DOHH2 (cell line): Measurements from ENCODE around the gene RPL19.

Experiments used
- H3F3A ChIP-seq: fragments of 200-600 bp; sonication (generic), shearing (Covaris generic); 2 replicates; pipeline ENCODE4 v1.6.0; 2016; ENCODE audit warnings: antibody characterized with exemption, mild to moderate bottlenecking; ENCODE audit not compliant: control insufficient read depth, insufficient read depth
- H3K27ac ChIP-seq: fragments of 200-600 bp; sonication (generic); 2 replicates; pipeline ENCODE4 v1.5.1; 2014; ENCODE audit warnings: low read depth, mild to moderate bottlenecking, low read length, moderate library complexity
- H3K27me3 ChIP-seq: fragments of 200-600 bp; sonication (generic); 2 replicates; pipeline ENCODE4 v1.6.1; 2014; ENCODE audit warnings: mild to moderate bottlenecking, low read length, mixed read lengths; ENCODE audit not compliant: control insufficient read depth
- H3K36me3 ChIP-seq: fragments of 200-600 bp; sonication (generic); 2 replicates; pipeline ENCODE4 v1.6.1; 2014; ENCODE audit warnings: mild to moderate bottlenecking, low read length, moderate library complexity, mixed read lengths; ENCODE audit not compliant: control insufficient read depth
- H3K4me1 ChIP-seq: fragments of 200-600 bp; sonication (generic); 2 replicates; pipeline ENCODE4 v1.6.1; 2014; ENCODE audit warnings: mild to moderate bottlenecking, low read length, mixed read lengths; ENCODE audit not compliant: control insufficient read depth
- H3K4me2 ChIP-seq: fragments of 200-600 bp; sonication (generic); 2 replicates; pipeline ENCODE4 v1.6.0; 2014; ENCODE audit warnings: mild to moderate bottlenecking, low read length, moderate library complexity
- H3K4me3 ChIP-seq: fragments of 200-600 bp; sonication (generic); 2 replicates; pipeline ENCODE4 v1.5.1; 2014; ENCODE audit warnings: mild to moderate bottlenecking, low read length, mixed read lengths
- H3K79me2 ChIP-seq: fragments of 200-600 bp; sonication (generic); 2 replicates; pipeline ENCODE4 v1.6.1; 2014; ENCODE audit warnings: mild to moderate bottlenecking, low read length, mixed read lengths; ENCODE audit not compliant: control insufficient read depth
- H3K9me2 ChIP-seq: fragments of 200-600 bp; sonication (generic); replicated peaks from 2 replicates; pipeline ENCODE4 v1.6.1; 2014; ENCODE audit warnings: mild to moderate bottlenecking, low read length, mixed read lengths; ENCODE audit not compliant: control insufficient read depth
- H3K9me3 ChIP-seq: fragments of 200-600 bp; sonication (generic); 2 replicates; pipeline ENCODE4 v1.6.1; 2014; ENCODE audit warnings: antibody characterized with exemption, low read length, mixed read lengths; ENCODE audit not compliant: control insufficient read depth, insufficient read depth
- H4K20me1 ChIP-seq: fragments of 200-600 bp; sonication (generic); 2 replicates; pipeline ENCODE4 v1.6.0; 2014; ENCODE audit warnings: low read depth, mild to moderate bottlenecking, antibody characterized with exemption, low read length, moderate library complexity; ENCODE audit not compliant: control insufficient read depth, insufficient read depth
- EZH2phosphoT487 ChIP-seq: fragments of 200-600 bp; sonication (generic); IDR thresholded peaks from 2 replicates; pipeline ENCODE4 v1.6.1; 2017; ENCODE audit warnings: borderline replicate concordance, mild to moderate bottlenecking, antibody characterized with exemption, low read length, moderate library complexity, mixed read lengths
- TF ChIP-seq, protein P1 (sequence below): fragments of 200-600 bp; sonication (generic); IDR thresholded peaks from one replicate; pipeline ENCODE4 v1.5.1; 2014; ENCODE audit warnings: antibody characterized with exemption, mild to moderate bottlenecking, low read depth, low read length; ENCODE audit not compliant: poor library complexity, severe bottlenecking

Gene RPL19

DNA sequence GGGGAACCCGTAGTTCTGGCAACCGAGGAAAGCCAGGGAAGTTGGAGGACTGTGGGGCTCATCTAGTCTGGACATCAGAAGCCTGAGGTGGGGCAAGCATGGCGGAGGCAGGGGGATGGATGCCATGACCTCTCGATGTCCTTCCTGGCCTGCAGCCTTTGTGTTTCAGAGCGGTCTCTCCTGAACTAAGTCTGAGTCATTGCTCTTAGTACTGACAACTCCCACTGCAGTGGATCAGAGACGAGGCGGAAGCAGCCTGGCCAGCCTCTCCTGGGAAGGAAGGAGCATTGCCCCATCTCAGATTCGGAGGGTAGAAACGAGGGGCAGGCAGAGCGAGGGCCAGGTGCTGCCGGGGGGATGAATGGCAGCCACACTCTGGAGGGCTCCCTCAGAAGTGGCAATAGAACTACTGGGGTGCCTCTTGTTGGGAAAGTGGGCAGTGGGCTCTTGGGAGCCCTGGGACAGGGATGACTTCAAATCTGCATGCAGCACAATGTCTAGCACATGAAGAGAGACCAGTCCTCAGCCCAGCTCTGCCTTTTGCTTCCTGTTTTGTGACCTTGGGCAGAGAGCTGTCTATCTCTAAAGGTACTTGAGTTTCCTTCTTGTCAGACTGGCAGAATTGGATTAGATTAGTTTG lies 29.3 kb downstream of the RPL19 start:
- TF ChIP-seq, protein P1, sequence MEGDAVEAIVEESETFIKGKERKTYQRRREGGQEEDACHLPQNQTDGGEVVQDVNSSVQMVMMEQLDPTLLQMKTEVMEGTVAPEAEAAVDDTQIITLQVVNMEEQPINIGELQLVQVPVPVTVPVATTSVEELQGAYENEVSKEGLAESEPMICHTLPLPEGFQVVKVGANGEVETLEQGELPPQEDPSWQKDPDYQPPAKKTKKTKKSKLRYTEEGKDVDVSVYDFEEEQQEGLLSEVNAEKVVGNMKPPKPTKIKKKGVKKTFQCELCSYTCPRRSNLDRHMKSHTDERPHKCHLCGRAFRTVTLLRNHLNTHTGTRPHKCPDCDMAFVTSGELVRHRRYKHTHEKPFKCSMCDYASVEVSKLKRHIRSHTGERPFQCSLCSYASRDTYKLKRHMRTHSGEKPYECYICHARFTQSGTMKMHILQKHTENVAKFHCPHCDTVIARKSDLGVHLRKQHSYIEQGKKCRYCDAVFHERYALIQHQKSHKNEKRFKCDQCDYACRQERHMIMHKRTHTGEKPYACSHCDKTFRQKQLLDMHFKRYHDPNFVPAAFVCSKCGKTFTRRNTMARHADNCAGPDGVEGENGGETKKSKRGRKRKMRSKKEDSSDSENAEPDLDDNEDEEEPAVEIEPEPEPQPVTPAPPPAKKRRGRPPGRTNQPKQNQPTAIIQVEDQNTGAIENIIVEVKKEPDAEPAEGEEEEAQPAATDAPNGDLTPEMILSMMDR, result no peak
- no peak for TF ChIP-seq EZH2phosphoT487
- no peaks in the 10 kb centered on the region for H3K36me3 ChIP-seq
- peaks cover 8% of the 10 kb centered on the region for H3K27me3 ChIP-seq
- peaks cover 17% of the 10 kb centered on the region for H3K4me1 ChIP-seq
- H3K9me3 ChIP-seq, result no peaks in the 10 kb centered on the region
- H4K20me1 ChIP-seq, result no peaks in the 10 kb centered on the region
- H3K4me2 ChIP-seq, result no peak overlapping the region
- no peak overlapping the region for H3K4me3 ChIP-seq
- no peak overlapping the region for H3K27ac ChIP-seq
- H3K9me2 ChIP-seq, result no peaks in the 10 kb centered on the region
- H3F3A ChIP-seq, result no peaks in the 10 kb centered on the region
- no peaks in the 10 kb centered on the region for H3K79me2 ChIP-seq

DNA sequence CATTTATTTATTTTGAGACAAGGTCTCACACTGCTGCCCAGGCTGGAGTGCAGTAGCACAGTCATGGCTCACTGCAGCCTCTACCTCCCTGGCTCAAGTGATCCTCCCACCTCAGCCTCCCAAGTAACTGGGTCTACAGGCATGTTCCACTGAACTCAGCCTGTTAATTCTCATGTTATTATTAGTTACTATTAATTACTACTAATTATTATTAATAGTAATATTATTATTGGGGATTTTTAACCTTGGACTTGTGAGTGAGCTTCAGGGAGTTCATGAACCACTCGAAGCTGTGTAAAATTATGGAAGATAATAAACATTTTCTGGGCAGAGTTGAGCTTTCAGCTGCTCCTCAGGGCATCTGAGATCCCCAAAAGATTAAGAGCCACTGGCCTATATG lies 30.3 kb downstream of the RPL19 start:
- Histone ChIP-seq H3K4me2 (no peak overlapping the region), H3K9me3 (no peaks in the 10 kb centered on the region)
- TF ChIP-seq, protein P1, result no peak
- no peak for TF ChIP-seq EZH2phosphoT487

DNA sequence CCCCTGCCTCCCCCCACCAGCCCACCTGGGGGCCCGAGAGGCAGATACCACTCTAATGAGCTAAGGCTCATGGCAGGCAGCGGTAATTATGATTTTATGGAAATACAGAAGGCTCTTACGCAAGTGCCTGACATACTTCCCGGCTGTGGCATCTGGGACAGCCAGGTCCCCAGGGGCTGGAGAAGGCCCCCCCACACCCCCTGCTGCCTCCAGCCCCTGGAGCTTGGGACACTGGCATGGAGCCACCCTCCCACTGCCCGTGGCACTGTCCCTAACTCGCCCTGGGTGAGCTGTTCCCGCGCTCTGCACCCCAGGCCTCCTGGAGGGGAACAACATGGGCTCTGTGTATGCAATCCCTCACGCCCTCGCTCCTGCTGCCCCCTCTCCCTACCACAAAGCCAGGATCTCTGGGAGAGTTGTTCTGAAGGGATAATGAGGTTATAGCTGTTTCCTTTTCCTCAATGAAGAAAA lies 31.0 kb downstream of the RPL19 start:
- Histone ChIP-seq H3K4me2 (0 out of 2 replicates have a peak overlapping the region, but pooled peaks have one; percentile 67), H4K20me1 (no peaks in the 10 kb centered on the region), H3K4me1 (peaks cover 28% of the 10 kb centered on the region), H3K9me2 (no peaks in the 10 kb centered on the region), H3K36me3 (no peaks in the 10 kb centered on the region), H3K4me3 (no peak overlapping the region), H3F3A (no peaks in the 10 kb centered on the region), H3K79me2 (no peaks in the 10 kb centered on the region), H3K27ac (no peak overlapping the region), H3K27me3 (peaks cover 2% of the 10 kb centered on the region), H3K9me3 (no peaks in the 10 kb centered on the region)
- TF ChIP-seq EZH2phosphoT487, result no peak
- TF ChIP-seq, protein P1, result no peak

More for the DNA sequence above, 30.3 kb downstream of the RPL19 start:
- H3K36me3 ChIP-seq, result no peaks in the 10 kb centered on the region
- H3K79me2 ChIP-seq, result no peaks in the 10 kb centered on the region
- H3K27me3 ChIP-seq, result peaks cover 5% of the 10 kb centered on the region
- no peak overlapping the region for H3K27ac ChIP-seq
- H4K20me1 ChIP-seq, result no peaks in the 10 kb centered on the region
- H3K4me1 ChIP-seq, result peaks cover 22% of the 10 kb centered on the region
- H3F3A ChIP-seq, result no peaks in the 10 kb centered on the region
- no peak overlapping the region for H3K4me3 ChIP-seq
- H3K9me2 ChIP-seq, result no peaks in the 10 kb centered on the region
